Activated T-helper 2 cell treated with anti-CD3 and anti-CD28 coated beads, Interferon-gamma antibody, Interleukin-2, Interleukin-4, amounts not matched to agents 10 μg/mL and 5 μg/mL and 100 μg/mL, durations not matched to agents 14 hours and 24 hours and 36 hours (primary cell): ENCODE measurements around the gene SPPL2B. TPM values are rescaled to one million over a fixed set of nuclear protein-coding genes. Genes with fewer than 3 reads are reported as not detected.
"Not testable (repeated sequence)": the region's sequence is repeated elsewhere in the genome, so short reads cannot be mapped to it uniquely, and the experiment has no call there.

Experiments
- DNase-seq: peaks from one replicate; pipeline ENCODE4 v3.0.0; 2021; ENCODE audit warnings: low spot score
- H3K27ac Mint-ChIP-seq: one replicate; pipeline ENCODE4 v1.8.0; 2021; ENCODE audit warnings: mixed read lengths
- H3K27me3 Mint-ChIP-seq: one replicate; pipeline ENCODE4 v1.8.0; 2021; ENCODE audit warnings: low read depth, mixed read lengths
- H3K36me3 Mint-ChIP-seq: one replicate; pipeline ENCODE4 v1.8.0; 2021; ENCODE audit warnings: low read depth, mixed read lengths
- H3K4me1 Mint-ChIP-seq: one replicate; pipeline ENCODE4 v1.8.0; 2021; ENCODE audit warnings: low read depth, mixed read lengths
- H3K4me3 Mint-ChIP-seq: one replicate; pipeline ENCODE4 v1.8.0; 2021; ENCODE audit warnings: low read depth, mild to moderate bottlenecking, moderate library complexity, mixed read lengths
- H3K9me3 Mint-ChIP-seq: one replicate; pipeline ENCODE4 v1.8.0; 2021; ENCODE audit warnings: mixed read lengths
- intact Hi-C: fragments of 100-400 bp; cut with micrococcal nuclease; formaldehyde crosslinking; loops from one replicate; pipeline ENCODE4 v1.15.1; 2023
- total RNA-seq: library from RNA; stranded (reverse); gene quantifications from 2 replicates; pipeline ENCODE4 v1.2.3, GENCODE V29; 2022

The SPPL2B gene
- total RNA-seq, 1 donor from 2014 or later = 60.8 TPM

DNA sequence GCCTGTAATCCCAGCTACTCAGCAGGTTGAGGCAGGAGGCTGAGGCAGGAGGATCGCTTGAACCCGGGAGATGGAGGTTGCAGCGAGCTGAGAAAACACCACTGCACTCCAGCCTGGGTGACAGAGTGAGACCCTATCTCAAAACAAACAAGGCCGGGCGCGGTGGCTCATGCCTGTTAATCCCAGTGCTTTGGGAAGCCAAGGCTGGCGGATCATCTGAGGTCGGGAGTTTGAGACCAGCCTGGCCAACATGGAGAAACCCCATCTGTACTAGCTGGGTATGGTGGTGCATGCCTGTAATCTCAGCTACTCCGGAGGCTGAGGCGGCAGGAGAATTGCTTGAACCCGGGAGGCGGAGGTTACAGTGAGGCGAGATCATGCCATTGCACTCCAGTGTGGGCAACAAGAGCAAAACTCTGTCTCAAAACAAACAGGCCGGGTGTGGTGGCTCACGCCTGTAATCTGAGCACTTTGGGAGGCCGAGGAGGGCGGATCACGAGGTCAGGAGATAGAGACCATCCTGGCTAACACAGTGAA, 66.9 kb downstream of the SPPL2B start:
- DNase-seq, H3K27ac Mint-ChIP-seq, H3K9me3 Mint-ChIP-seq, H3K4me1 Mint-ChIP-seq, intact Hi-C loops, H3K36me3 Mint-ChIP-seq, H3K4me3 Mint-ChIP-seq, H3K27me3 Mint-ChIP-seq: not testable (repeated sequence)

DNA sequence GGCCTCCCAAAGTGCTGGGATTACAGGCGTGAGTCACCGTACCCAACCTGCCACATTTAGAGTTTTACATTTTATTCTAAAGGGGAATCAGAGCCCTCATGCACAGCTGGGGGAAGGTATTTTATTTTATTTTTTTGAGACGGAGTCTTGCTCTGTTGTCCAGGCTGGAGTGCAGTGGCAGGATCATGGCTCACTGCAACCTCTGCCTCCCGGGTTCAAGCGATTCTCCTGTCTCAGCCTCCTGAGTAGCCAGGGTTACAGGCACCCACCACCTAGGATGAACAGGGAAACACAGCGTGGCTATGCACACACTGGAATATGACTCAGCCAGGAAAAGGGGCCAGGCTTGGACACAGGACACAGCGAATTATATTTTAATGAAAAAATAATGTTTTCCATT, 68.7 kb downstream of the SPPL2B start:
- H3K9me3 Mint-ChIP-seq, H3K27me3 Mint-ChIP-seq, H3K27ac Mint-ChIP-seq, H3K4me3 Mint-ChIP-seq, intact Hi-C loops, H3K4me1 Mint-ChIP-seq, H3K36me3 Mint-ChIP-seq, DNase-seq: not testable (repeated sequence)

DNA sequence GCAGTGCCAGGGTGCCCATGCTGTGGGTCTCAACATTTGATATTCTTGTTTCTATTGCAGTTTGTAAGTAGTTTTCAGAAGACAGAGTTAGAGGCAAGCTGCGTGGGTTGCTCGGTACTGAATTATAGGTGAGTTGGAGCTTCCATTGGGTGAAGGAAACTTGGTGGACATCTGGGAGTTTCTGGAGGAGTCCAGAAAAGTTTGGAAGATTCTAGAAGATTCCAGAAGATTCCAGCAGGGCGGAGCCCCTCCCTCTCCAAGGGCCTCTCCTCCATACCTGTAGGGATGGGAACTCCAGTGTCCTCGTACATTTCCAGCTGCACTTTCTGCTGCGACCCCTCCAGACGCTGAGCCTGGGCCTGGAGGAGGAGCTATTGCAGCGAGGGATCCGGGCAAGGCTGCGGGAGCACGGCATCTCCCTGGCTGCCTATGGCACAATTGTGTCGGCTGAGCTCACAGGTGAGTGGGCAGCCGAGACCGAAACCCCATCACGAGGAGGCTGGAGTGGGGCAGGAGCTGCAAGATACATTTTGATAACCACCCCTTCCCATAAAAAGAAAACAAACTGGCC, 70.3 kb downstream of the SPPL2B start:
- H3K36me3 Mint-ChIP-seq = no peaks in the 10 kb centered on the region
- H3K27ac Mint-ChIP-seq = no peak overlapping the region
- H3K4me1 Mint-ChIP-seq = no peaks in the 10 kb centered on the region
- no peak overlapping the region for H3K4me3 Mint-ChIP-seq
- no peaks in the 10 kb centered on the region for H3K27me3 Mint-ChIP-seq
- DNase-seq = no peak
- no peaks in the 10 kb centered on the region for H3K9me3 Mint-ChIP-seq
- intact Hi-C loops = no loop called here

- DNase-seq = no peak
- Mint-ChIP-seq H3K27ac (no peak overlapping the region), H3K36me3 (no peaks in the 10 kb centered on the region), H3K27me3 (no peaks in the 10 kb centered on the region), H3K4me3 (no peak overlapping the region), H3K4me1 (no peaks in the 10 kb centered on the region), H3K9me3 (no peaks in the 10 kb centered on the region)
- intact Hi-C loops = no loop called here
Observed at GRCh38 chr19:2399582-2399981, 71.1 kb downstream of the SPPL2B start.

Other genes with a start within 250 kb of the SPPL2B start
- 175 and 181 TPM in 2 replicates for gene MOB3A, start 232.4 kb upstream of the SPPL2B start, total RNA-seq
- 7.6 and 9.5 TPM in 2 replicates for gene IZUMO4, start 231.8 kb upstream of the SPPL2B start, total RNA-seq
- 101 and 103 TPM in 2 replicates for gene AP3D1, start 177.1 kb upstream of the SPPL2B start, total RNA-seq
- 115 and 121 TPM in 2 replicates for gene DOT1L, start 164.8 kb upstream of the SPPL2B start, total RNA-seq
- gene PLEKHJ1, start 92.4 kb upstream of the SPPL2B start, total RNA-seq = 75.7 and 77.2 TPM in 2 replicates
- gene SF3A2, start 91.9 kb upstream of the SPPL2B start, total RNA-seq = 153 and 154 TPM in 2 replicates
- gene AMH, start 79.4 kb upstream of the SPPL2B start, total RNA-seq = 4.3 TPM in 2 replicates
- 0.21 and 0.67 TPM in 2 replicates for gene JSRP1, start 72.3 kb upstream of the SPPL2B start, total RNA-seq
- 0.11 and 0.18 TPM in 2 replicates for gene PEAK3, start 46.5 kb upstream of the SPPL2B start, total RNA-seq
- gene LINGO3, start 20.5 kb upstream of the SPPL2B start, total RNA-seq = 0.23 TPM in 1 of 2 replicates, not detected in the other
- gene LSM7, start 98 bp upstream of the SPPL2B start, total RNA-seq = 142 and 171 TPM in 2 replicates
- not detected in 2 replicates for gene TMPRSS9, start 31.6 kb downstream of the SPPL2B start, total RNA-seq
- gene TIMM13, start 98.9 kb downstream of the SPPL2B start, total RNA-seq = 139 and 145 TPM in 2 replicates
- 111 and 115 TPM in 2 replicates for gene LMNB2, start 128.3 kb downstream of the SPPL2B start, total RNA-seq
- gene GADD45B, start 147.4 kb downstream of the SPPL2B start, total RNA-seq = 90.7 and 95.2 TPM in 2 replicates